NCI-H510A treated with DMSO at 0.1 percent for 48 hours (cell line): ENCODE results near the gene YKT6.
"Not testable (repeated sequence)": the region's sequence is repeated elsewhere in the genome, so short reads cannot be mapped to it uniquely, and the experiment has no call there.

Experiments
- DNase-seq: peaks from one replicate; lab custom pipeline; 2025; lab: John Stamatoyannopoulos, UW

YKT6 gene

GRCh38 chr7:44193011-44193802 lies 7.6 kb upstream of the YKT6 start:
- no peak for DNase-seq

GRCh38 chr7:44194069-44194468 lies 6.7 kb upstream of the YKT6 start:
- no peak for DNase-seq

- DNase-seq: no peak
Observed at GRCh38 chr7:44194562-44195145, 6.1 kb upstream of the YKT6 start.

GRCh38 chr7:44195889-44196288 lies 4.9 kb upstream of the YKT6 start:
- DNase-seq: no peak

DNA sequence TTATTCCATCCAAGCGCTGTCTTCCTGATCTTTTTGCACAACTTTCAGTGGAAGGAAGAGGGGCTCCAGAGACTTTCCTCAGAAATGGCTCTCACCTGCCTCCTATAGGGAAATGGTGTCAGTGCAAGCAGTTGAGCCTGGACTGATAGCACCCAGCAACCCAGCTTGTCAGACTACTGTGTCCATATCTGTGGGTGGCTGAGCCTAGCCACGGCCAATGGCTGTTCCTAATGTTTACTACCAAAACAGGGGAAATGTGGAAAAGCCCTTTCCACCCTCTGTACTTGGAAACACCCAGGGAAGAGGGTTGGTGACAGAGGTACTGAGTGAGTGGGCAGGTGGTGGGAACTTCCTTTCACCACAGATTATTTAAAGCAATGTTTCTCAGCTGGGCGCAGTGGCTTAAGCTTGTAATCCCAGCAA lies 4.3 kb upstream of the YKT6 start:
- peak; percentile 24 for DNase-seq

DNA sequence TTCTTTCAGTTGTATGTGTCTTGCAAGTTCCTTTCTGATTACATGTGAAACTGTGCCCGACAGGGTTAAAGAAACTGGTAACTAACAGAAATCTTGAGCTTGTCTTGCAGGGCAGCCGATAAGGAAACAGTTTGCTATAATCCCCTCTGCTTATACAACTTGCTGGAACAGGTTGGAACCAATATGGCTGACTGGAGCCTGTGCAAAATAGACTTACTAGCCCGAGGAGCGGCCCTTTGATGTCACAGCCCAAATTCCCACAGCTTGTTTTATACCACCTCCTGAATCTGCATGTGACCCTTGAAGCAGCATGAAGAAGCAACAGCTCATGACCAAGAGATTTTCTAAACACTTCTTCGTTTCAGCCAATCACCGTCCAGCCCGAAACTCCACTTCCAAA lies 3.3 kb upstream of the YKT6 start:
- DNase-seq: no peak

DNA sequence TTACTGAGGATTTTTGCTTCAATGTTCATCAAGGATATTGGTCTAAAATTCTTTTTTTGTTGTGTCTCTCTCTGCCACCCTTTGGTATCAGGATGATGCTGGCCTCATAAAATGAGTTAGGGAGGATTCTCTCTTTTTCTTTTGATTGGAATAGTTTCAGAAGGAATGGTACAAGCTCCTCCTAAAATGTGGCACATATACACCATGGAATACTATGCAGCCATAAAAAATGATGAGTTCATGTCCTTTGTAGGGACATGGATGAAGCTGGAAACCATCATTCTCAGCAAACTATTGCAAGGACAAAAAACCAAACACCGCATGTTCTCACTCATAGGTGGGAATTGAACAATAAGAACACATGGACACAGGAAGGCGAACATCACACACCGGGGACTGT lies 615 bp upstream of the YKT6 start:
- DNase-seq: not testable (repeated sequence)

DNA sequence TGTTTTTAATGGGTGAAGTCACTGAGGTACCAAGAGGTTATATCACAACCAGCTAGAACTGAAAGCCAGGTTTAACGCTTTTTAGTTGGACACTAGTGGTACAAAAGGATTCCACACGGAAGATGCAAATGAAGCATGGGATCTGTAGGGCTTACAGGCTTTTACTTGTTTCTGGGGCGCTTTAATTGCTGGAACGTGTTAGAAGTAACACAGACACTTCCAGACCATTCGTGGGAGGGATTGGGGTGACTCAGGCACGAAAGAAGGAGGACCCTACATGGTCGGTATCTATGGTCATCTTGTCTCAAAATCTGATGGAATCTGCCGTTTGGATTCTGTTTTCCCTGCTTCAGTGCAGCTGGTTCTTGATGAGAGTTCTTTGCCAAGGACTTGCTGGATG lies 1.0 kb downstream of the YKT6 start:
- DNase-seq: no peak

DNA sequence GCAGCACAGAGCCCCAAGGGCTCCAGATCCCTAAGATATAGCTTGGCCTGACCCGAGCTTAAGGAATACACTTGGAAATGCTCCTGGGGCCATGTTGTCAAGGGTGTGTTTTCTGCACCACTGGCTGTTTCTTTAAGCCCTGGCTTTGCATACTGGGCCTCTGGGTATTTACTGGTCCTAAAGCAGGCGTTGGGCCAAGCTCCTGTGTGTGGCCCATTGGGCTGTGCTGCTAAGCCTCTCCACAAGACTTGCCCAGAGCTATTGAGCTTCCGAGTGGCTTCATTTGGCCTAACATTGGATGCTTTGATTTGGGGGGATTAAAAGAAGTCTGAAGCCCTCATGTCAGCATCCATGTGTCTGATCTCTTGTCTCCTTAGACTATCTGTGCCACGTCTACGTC lies 5.2 kb downstream of the YKT6 start:
- DNase-seq: no peak

GRCh38 chr7:44208085-44208484 lies 7.3 kb downstream of the YKT6 start:
- no peak for DNase-seq

GRCh38 chr7:44210107-44210506 lies 9.3 kb downstream of the YKT6 start:
- no peak for DNase-seq

GRCh38 chr7:44211126-44211675 lies 10.4 kb downstream of the YKT6 start:
- no peak for DNase-seq

GRCh38 chr7:44212018-44212417 lies 11.2 kb downstream of the YKT6 start:
- DNase-seq: no peak

- DNase-seq: no peak
Observed at GRCh38 chr7:44212581-44213184, 11.9 kb downstream of the YKT6 start.

DNA sequence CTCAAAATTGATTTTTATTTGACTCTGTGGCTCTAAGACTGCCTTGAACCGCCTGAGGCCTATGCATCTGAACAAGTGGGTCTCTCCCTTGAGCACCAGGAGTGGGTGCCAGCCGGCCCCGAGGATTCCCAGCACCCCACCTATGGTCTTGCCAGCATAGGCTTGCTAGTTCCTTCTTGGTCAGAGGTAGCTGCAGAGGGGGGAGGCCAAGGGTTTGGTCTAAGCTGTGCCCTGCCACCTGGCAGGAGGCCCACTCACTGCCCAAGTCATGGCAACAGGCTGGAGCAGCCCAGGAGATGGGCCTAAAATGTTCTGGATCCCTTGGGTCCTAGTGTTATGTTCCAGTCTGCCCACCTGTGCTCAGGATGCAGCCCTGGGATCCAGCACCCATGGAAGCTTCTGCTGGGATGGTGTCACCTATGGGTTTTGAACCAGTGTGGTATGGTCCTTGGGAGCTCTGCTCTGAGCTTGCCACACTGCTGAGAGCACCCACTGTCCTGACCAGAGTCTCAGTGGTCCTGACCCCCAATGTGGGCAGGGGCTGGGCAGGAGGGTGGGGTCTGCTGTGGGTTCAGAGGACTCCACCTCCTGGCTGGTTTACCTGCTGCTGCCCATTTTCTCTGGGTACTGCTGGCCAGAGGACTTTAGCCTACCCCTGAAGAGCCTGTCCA lies 12.6 kb downstream of the YKT6 start:
- no peak for DNase-seq

GRCh38 chr7:44213877-44214388 lies 13.2 kb downstream of the YKT6 start:
- DNase-seq: no peak

- DNase-seq: peak; percentile 87
Observed at GRCh38 chr7:44215531-44215930, 14.8 kb downstream of the YKT6 start.

GRCh38 chr7:44216019-44216418 lies 15.2 kb downstream of the YKT6 start:
- peak; percentile 69 for DNase-seq

DNA sequence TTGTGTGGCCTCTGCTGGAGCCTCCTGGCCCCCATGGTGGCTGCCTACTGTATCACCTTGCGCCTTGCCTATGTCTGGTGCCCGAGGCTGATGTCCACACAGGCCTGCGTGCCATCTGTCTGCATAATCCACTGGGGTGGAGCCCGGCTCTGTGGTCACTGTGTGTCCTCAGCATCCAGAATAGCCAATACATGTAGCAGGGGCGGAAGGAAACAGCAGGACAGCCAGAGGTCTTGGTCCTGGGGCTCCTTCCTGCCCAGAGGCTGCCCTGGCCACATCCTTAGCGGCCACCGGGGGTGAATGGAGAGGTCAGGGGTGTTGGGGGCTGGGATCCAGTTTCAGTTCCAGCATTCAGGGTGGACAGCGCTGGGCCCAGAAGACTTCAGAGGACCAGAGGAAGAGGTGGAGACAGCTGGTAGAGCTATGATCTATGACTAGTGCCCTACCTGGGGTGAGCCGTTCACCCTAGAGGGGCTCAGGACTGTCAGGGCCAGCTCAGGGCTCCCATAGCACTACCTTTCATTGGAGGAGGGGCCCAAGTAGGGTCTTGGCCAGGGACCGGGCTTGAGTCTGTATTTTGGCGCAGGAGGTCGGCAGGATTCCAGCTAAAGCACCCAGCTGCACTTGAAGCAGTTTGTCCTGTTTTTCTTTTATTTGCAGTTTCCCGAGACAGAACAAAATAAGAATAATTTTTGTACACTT lies 15.9 kb downstream of the YKT6 start:
- DNase-seq: peak; percentile 54

DNA sequence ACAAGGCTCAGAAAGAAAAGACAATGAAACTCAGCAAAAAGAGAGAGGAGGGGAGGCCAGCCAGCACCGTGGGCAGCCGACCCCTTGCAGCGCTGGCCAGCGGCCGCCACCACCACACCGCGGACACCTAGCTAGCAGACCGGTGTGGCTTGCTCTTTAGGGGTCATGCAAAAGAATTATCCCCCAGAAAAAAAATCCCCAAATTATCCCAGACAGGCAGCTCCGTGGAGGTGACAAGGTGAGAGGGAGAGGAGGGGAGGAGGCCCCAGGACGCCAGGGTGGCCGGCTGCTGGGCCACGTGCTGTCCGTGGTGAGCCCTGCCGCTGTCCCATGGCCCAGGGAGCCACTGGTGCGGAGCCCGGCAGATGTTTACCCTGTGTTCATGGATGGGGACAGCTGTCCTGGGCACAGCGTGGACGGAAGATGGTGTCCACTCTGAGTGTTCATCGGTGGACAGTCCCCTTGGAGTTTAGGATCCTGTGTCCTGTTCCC lies 16.5 kb downstream of the YKT6 start:
- DNase-seq: no peak

- no peak for DNase-seq
Observed at GRCh38 chr7:44217852-44218402, 17.1 kb downstream of the YKT6 start.
